ENCODE measurements around the gene MTR.

- TF ChIP-seq POLR2A (IDR thresholded peaks at IDR 0.05) = no peak
- TF ChIP-seq, protein P1, sequence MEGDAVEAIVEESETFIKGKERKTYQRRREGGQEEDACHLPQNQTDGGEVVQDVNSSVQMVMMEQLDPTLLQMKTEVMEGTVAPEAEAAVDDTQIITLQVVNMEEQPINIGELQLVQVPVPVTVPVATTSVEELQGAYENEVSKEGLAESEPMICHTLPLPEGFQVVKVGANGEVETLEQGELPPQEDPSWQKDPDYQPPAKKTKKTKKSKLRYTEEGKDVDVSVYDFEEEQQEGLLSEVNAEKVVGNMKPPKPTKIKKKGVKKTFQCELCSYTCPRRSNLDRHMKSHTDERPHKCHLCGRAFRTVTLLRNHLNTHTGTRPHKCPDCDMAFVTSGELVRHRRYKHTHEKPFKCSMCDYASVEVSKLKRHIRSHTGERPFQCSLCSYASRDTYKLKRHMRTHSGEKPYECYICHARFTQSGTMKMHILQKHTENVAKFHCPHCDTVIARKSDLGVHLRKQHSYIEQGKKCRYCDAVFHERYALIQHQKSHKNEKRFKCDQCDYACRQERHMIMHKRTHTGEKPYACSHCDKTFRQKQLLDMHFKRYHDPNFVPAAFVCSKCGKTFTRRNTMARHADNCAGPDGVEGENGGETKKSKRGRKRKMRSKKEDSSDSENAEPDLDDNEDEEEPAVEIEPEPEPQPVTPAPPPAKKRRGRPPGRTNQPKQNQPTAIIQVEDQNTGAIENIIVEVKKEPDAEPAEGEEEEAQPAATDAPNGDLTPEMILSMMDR (IDR thresholded peaks at IDR 0.05) = no peak
Measured at GRCh38 chr1:236837897-236838296, 42.8 kb downstream of the MTR start.

Data from prostate gland (tissue), 2 donors.